OCI-LY1 (cell line): ENCODE measurements around the gene CTAG1A.

ENCODE experiments used
- H2AFZ ChIP-seq: fragments of 200-600 bp; sonication (generic), shearing (Covaris generic); 2 replicates; pipeline ENCODE4 v1.6.0; 2014; ENCODE audit warnings: antibody characterized with exemption, mild to moderate bottlenecking, low read length
- H3F3A ChIP-seq: fragments of 200-600 bp; sonication (generic), shearing (Covaris generic); 2 replicates; pipeline ENCODE4 v1.6.0; 2014; ENCODE audit warnings: mild to moderate bottlenecking, antibody characterized with exemption, low read length, moderate library complexity; ENCODE audit not compliant: insufficient read depth
- H3K27ac ChIP-seq: fragments of 200-600 bp; sonication (generic); 2 replicates; pipeline ENCODE4 v1.5.1; 2014; ENCODE audit warnings: low read length, mixed run types, mild to moderate bottlenecking, low read depth; ENCODE audit not compliant: poor library complexity, severe bottlenecking
- H3K27me3 ChIP-seq: fragments of 200-600 bp; sonication (generic); 2 replicates; pipeline ENCODE4 v1.6.0; 2014; ENCODE audit warnings: antibody characterized with exemption, mild to moderate bottlenecking, low read length, moderate library complexity; ENCODE audit not compliant: insufficient read depth
- H3K36me3 ChIP-seq: fragments of 200-600 bp; sonication (generic); 2 replicates; pipeline ENCODE4 v1.6.1; 2014; ENCODE audit warnings: mild to moderate bottlenecking, antibody characterized with exemption, low read length, moderate library complexity, mixed read lengths; ENCODE audit not compliant: insufficient read depth
- H3K4me1 ChIP-seq: fragments of 200-600 bp; sonication (generic); 2 replicates; pipeline ENCODE4 v1.5.1; 2014; ENCODE audit warnings: mild to moderate bottlenecking, low read length, moderate library complexity; ENCODE audit not compliant: insufficient read depth, severe bottlenecking
- H3K4me2 ChIP-seq: fragments of 200-600 bp; sonication (generic), shearing (Covaris generic); 2 replicates; pipeline ENCODE4 v1.6.1; 2014; ENCODE audit warnings: low read length
- H3K4me3 ChIP-seq: fragments of 200-600 bp; sonication (generic); 2 replicates; pipeline ENCODE4 v1.5.1; 2014; ENCODE audit warnings: low read length, low read depth, mild to moderate bottlenecking, mixed read lengths; ENCODE audit not compliant: poor library complexity, severe bottlenecking
- H3K79me2 ChIP-seq: fragments of 200-600 bp; shearing (Covaris generic); 2 replicates; pipeline ENCODE4 v1.6.1; 2016; ENCODE audit warnings: mixed run types, low read length, mixed read lengths; ENCODE audit not compliant: insufficient read depth
- H3K9ac ChIP-seq: fragments of 200-600 bp; sonication (generic), shearing (Covaris generic); 2 replicates; pipeline ENCODE4 v1.6.1; 2014; ENCODE audit warnings: mild to moderate bottlenecking, low read length, mixed read lengths
- H3K9me2 ChIP-seq: fragments of 200-600 bp; sonication (generic), shearing (Covaris generic); 2 replicates; pipeline ENCODE4 v1.6.1; 2014; ENCODE audit warnings: low read depth, mild to moderate bottlenecking, low read length, mixed read lengths
- H3K9me3 ChIP-seq: fragments of 200-600 bp; shearing (Covaris generic); 2 replicates; pipeline ENCODE4 v1.6.1; 2014; ENCODE audit warnings: low read length, mixed read lengths
- H4K20me1 ChIP-seq: fragments of 200-600 bp; sonication (generic), shearing (Covaris generic); 2 replicates; pipeline ENCODE4 v1.6.0; 2016; ENCODE audit warnings: mild to moderate bottlenecking, low read length; ENCODE audit not compliant: insufficient read depth
- EZH2 ChIP-seq: fragments of 200-600 bp; sonication (generic), shearing (Covaris generic); IDR thresholded peaks from 2 replicates; pipeline ENCODE4 v1.8.0; 2017; ENCODE audit warnings: borderline replicate concordance, mixed run types, mild to moderate bottlenecking, antibody characterized with exemption, low read length, moderate library complexity, mixed read lengths
- TF ChIP-seq, protein P1 (sequence below): fragments of 200-600 bp; sonication (generic), shearing (Covaris generic); IDR thresholded peaks from 2 replicates; pipeline ENCODE4 v1.5.1; 2017; ENCODE audit warnings: mild to moderate bottlenecking, antibody characterized with exemption, low read length, moderate library complexity, mixed read lengths

CTAG1A gene

DNA sequence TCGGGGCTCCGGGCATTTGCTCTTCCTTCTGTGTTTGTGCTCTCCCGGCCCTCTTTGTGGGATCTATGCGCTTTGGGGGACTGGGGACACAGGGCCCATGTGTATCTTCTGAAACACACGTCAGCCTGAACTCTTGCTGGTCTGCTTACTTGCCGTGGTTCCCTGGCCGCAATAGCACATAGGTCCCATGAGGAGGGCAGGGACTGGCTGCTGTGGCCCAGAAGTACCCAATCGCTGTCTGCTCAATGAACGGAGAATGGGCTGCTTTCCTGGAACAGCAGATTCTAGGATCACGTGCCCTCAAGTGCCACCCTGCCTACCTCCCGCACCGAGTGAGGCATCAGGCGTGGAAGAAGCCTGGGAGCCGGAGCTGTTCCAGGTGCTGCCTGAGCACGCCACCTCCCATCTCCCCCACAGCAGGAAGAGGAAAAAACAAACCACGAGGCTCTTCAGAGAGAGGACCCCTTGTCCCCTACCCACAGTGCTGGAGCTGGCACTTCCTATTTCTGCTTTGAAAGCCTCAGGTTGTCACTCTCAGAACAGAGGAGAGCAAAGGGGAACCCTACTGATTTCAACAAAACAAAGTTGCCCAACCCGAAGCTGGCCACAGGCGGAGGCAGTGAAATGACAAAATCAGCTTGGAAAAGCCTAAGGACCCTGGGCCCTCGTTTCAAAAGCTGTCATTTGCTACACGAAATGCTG lies 42.1 kb upstream of the CTAG1A start:
- H3F3A ChIP-seq: no peaks in the 10 kb centered on the region
- no peaks in the 10 kb centered on the region for H3K9me2 ChIP-seq
- H3K79me2 ChIP-seq: peaks cover 2% of the 10 kb centered on the region; the same call in 1 of the 2 replicates
- no peaks in the 10 kb centered on the region for H3K27me3 ChIP-seq
- H3K9ac ChIP-seq: no peak overlapping the region
- H2AFZ ChIP-seq: no peak overlapping the region
- no peaks in the 10 kb centered on the region for H4K20me1 ChIP-seq
- H3K4me2 ChIP-seq: no peak overlapping the region
- peaks cover 10% of the 10 kb centered on the region for H3K4me1 ChIP-seq
- H3K9me3 ChIP-seq: no peaks in the 10 kb centered on the region
- no peak overlapping the region for H3K4me3 ChIP-seq
- H3K36me3 ChIP-seq: peaks cover 10% of the 10 kb centered on the region; the same call in 1 of the 2 replicates
- TF ChIP-seq EZH2: no peak
- TF ChIP-seq, protein P1, sequence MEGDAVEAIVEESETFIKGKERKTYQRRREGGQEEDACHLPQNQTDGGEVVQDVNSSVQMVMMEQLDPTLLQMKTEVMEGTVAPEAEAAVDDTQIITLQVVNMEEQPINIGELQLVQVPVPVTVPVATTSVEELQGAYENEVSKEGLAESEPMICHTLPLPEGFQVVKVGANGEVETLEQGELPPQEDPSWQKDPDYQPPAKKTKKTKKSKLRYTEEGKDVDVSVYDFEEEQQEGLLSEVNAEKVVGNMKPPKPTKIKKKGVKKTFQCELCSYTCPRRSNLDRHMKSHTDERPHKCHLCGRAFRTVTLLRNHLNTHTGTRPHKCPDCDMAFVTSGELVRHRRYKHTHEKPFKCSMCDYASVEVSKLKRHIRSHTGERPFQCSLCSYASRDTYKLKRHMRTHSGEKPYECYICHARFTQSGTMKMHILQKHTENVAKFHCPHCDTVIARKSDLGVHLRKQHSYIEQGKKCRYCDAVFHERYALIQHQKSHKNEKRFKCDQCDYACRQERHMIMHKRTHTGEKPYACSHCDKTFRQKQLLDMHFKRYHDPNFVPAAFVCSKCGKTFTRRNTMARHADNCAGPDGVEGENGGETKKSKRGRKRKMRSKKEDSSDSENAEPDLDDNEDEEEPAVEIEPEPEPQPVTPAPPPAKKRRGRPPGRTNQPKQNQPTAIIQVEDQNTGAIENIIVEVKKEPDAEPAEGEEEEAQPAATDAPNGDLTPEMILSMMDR: no peak
- no peak overlapping the region for H3K27ac ChIP-seq

DNA sequence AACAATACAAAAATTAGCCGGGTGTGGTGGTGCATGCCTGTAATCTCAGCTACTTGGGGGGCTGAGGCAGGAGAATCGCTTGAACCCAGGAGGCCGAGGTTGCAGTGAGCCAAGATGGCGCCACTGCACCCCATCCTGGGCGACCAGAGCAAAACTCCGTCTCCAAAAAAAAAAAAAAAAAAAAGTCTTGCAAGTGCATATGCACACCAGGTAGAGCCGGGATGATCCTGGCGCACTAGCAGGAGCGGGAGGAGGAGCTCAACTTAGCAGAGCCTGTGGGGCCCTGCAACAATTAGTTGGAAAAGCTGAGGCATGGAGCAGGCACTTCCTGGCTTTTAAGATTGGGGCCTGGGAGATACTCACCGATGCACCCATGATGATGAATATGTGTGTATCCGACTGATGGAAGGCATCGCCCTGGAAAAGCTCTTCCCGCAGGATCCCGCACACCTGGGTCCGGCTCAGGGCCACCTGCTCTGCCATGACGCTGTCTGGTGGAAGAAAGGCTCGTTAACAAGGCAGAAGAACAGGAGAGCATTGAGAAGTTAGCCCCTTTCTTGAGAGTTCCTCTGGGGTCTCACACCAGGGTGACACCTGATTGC lies 39.2 kb upstream of the CTAG1A start:
- H4K20me1 ChIP-seq: no peaks in the 10 kb centered on the region
- H3K27ac ChIP-seq: no peak overlapping the region
- peak overlapping the region; percentile 97 for H3K4me2 ChIP-seq
- H3K36me3 ChIP-seq: peaks cover 10% of the 10 kb centered on the region; the same call in 1 of the 2 replicates
- TF ChIP-seq, protein P1: no peak
- no peak for TF ChIP-seq EZH2
- no peaks in the 10 kb centered on the region for H3F3A ChIP-seq
- peak overlapping the region; percentile 93 for H3K9ac ChIP-seq
- H3K9me3 ChIP-seq: no peaks in the 10 kb centered on the region
- H3K27me3 ChIP-seq: no peaks in the 10 kb centered on the region
- no peaks in the 10 kb centered on the region for H3K9me2 ChIP-seq
- H3K4me3 ChIP-seq: peak overlapping the region; percentile 98
- H2AFZ ChIP-seq: no peak overlapping the region
- H3K79me2 ChIP-seq: peaks cover 17% of the 10 kb centered on the region
- peaks cover 28% of the 10 kb centered on the region for H3K4me1 ChIP-seq

DNA sequence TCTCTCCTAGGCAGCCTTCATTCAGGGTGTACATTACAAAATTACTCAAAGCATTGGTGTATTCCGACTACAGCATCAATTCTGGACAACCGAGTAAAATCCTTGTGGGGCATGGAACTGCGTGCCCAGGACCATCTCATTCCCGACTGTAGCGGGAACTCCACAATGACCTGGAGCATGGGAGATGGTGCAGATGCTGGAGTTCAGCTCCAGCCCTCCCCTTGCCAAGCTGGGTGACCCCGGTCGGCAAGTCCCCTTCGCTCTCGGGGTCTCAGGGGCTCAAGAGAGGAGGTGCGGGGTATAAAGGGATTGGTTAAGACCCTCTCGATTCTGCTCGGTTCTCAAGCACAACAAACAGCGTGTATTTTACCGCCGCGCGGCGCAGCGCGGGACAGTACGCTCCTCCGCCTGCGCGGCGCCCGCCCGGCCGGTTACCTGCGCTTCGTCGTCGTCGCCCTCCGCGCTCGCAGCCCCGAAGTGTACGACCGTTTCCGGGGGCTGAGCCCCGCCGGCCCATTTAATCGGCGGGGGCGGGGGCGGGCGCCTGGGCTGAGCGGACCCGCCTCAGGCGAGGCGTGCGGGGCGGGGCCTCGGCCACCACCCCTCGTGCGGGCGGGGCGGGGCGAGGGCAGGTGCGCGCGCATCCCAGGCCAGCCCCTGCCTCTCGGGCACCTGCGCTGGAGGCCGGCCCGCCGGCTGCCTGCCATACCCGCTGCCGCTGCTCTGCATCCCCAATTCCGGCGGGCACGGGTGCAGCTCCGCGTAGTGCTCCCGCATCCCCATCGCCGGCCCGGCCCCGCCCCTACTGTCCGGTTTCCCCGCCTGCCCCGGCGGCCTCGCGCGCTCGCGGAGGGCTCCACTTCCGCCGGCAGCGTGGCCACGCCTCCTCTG lies 38.3 kb upstream of the CTAG1A start, which contains the start of gene G6PD:
TSS of gene G6PD (minus strand) at position 493 of the 891 bp plus-strand sequence. CDS start 691 bp downstream, outside the sequence.
- no peak within 1 kb of the TSS for H2AFZ ChIP-seq
- peak within 1 kb of the TSS; percentile 97 for H3K4me2 ChIP-seq
- TF ChIP-seq, protein P1: no peak
- TF ChIP-seq EZH2: no peak
- no peaks in the 10 kb centered on the region for H3K27me3 ChIP-seq
- no peaks in the 10 kb centered on the region for H3F3A ChIP-seq
- no peaks in the 10 kb centered on the region for H3K9me3 ChIP-seq
- H3K9me2 ChIP-seq: no peaks in the 10 kb centered on the region
- no peaks in the 10 kb centered on the region for H4K20me1 ChIP-seq
- peak within 1 kb of the TSS; percentile 98 for H3K4me3 ChIP-seq
- H3K79me2 ChIP-seq: peaks cover 17% of the 10 kb centered on the region
- peak within 1 kb of the TSS; percentile 87 for H3K27ac ChIP-seq
- H3K4me1 ChIP-seq: peaks cover 28% of the 10 kb centered on the region
- peaks cover 10% of the 10 kb centered on the region; the same call in 1 of the 2 replicates for H3K36me3 ChIP-seq
- H3K9ac ChIP-seq: peak within 1 kb of the TSS; percentile 95
